K562 (cell line): ENCODE results near the gene STK4. TPM values are rescaled to one million over a fixed set of nuclear protein-coding genes. Genes with fewer than 3 reads are reported as not detected.

Experiments
- ATF6 ChIP-seq: sonication (generic); formaldehyde crosslinking; IDR thresholded peaks from 2 replicates; pipeline ENCODE4 v1.4.0; 2020; ENCODE audit warnings: mild to moderate bottlenecking, missing genetic modification reagents
- CBFA2T2 ChIP-seq: fragments of 450-650 bp; conservative IDR thresholded peaks from 2 replicates; pipeline ENCODE4 v1.6.1; 2017; ENCODE audit warnings: mild to moderate bottlenecking
- CREB3L1 ChIP-seq: fragments of 450-650 bp; IDR thresholded peaks from 2 replicates; pipeline ENCODE4 v1.6.1; 2014; ENCODE audit warnings: low read depth, mild to moderate bottlenecking, moderate library complexity, borderline replicate concordance
- GABPB2 ChIP-seq: fragments of 250-450 bp; sonication (Bioruptor Pico); conservative IDR thresholded peaks from 2 replicates; pipeline ENCODE4 v1.5.1; 2021; ENCODE audit warnings: mild to moderate bottlenecking
- HMG20A ChIP-seq: fragments of 450-650 bp; formaldehyde crosslinking; conservative IDR thresholded peaks from 2 replicates; pipeline ENCODE4 v1.4.0; 2020; ENCODE audit warnings: mild to moderate bottlenecking, mixed read lengths
- KDM2B ChIP-seq: fragments of 250-450 bp; sonication (Bioruptor Pico); IDR thresholded peaks from 2 replicates; pipeline ENCODE4 v1.8.0; 2021; ENCODE audit warnings: mild to moderate bottlenecking, moderate library complexity
- SIRT6 ChIP-seq: IDR thresholded peaks from one replicate; pipeline ENCODE4 v1.6.1; 2012; ENCODE audit warnings: low read depth, mild to moderate bottlenecking, control low read depth, inconsistent platforms, low read length, moderate library complexity
- polyA plus RNA-seq, 8 experiments: library from polyadenylated mRNA; depleted of rRNA in 4 of 8; stranded (reverse) in 5 of 8; unstranded in 3 of 8; fragments of >200 nt; fragmentation: Nextera tagmentation in 2 of 8; fragmentation: Illumina TruSeq in 1 of 8; extraction: Ambion mirVana in 2 of 8; extraction: Trizol in 1 of 8; gene quantifications; 2 replicates each; pipeline versions ENCODE4 v1.2.1 to v1.2.3, GENCODE V29; 2011 to 2014; ENCODE audit warnings: inconsistent platforms in 1 of 8, missing spikeins in 1 of 8
- total RNA-seq, 7 experiments: library from RNA; depleted of rRNA in 6 of 7; stranded (reverse); fragments of >200 nt in 6 of 7; fragmentation: Illumina TruSeq in 2 of 7; extraction: Trizol in 2 of 7; gene quantifications; 2 replicates each; pipeline versions ENCODE4 v1.2.1 to v1.2.3, GENCODE V29; 2011 to 2021; ENCODE audit warnings: low replicate concordance in 1 of 7

STK4 gene
- total and polyA plus RNA-seq, 9 of the 15 experiments (the other 6 are each of a cell fraction or from before 2014, with no cell fraction given), result 11.9 to 30.6 (median 22.2) TPM

GRCh38 chr20:45034436-45034835 lies 68.1 kb downstream of the STK4 start (continued):
- TF ChIP-seq SIRT6, result no peak
- no peak for TF ChIP-seq GABPB2
- TF ChIP-seq KDM2B (CRISPR knock-in tag), result no peak
- no peak for TF ChIP-seq CBFA2T2
- no peak for TF ChIP-seq HMG20A (CRISPR knock-in tag)
- TF ChIP-seq ATF6 (CRISPR knock-in tag), result no peak
- no peak for TF ChIP-seq CREB3L1
